Measurements from ENCODE around the gene RTL5.

Gene RTL5

GRCh38 chrX:72100824-72101351 lies 30.8 kb downstream of the RTL5 start:
- H3K9me3 ChIP-seq (ENCODE audit: control insufficient read depth in 2 of 2, low read length in 2 of 2), result no peaks in the 10 kb centered on the region
- H3K4me1 ChIP-seq (ENCODE audit: control insufficient read depth in 2 of 2, insufficient read depth in 2 of 2, low read length in 2 of 2), result peaks cover 0 to 2% of the 10 kb centered on the region in 2 donors
- no peak overlapping the region for H3K9ac ChIP-seq (ENCODE audit: low read depth in 1 of 2, low read length in 2 of 2)
- no peak overlapping the region for H3K4me3 ChIP-seq (ENCODE audit: low read length in 2 of 2)
- peaks cover 8 to 15% of the 10 kb centered on the region in 2 donors for H3K27me3 ChIP-seq (ENCODE audit: control insufficient read depth in 2 of 2, insufficient read depth in 2 of 2, low read length in 2 of 2)
- H3K27ac ChIP-seq (ENCODE audit: low read depth in 2 of 2, low read length in 2 of 2), result no peak overlapping the region
- H3K36me3 ChIP-seq (ENCODE audit: control insufficient read depth in 2 of 2, insufficient read depth in 2 of 2, low read length in 2 of 2), result no peaks in the 10 kb centered on the region

- no peak overlapping the region for H3K9ac ChIP-seq (ENCODE audit: low read depth in 1 of 2, low read length in 2 of 2)
- no peak overlapping the region for H3K27ac ChIP-seq (ENCODE audit: low read depth in 2 of 2, low read length in 2 of 2)
- no peak overlapping the region for H3K4me3 ChIP-seq (ENCODE audit: low read length in 2 of 2)
- H3K4me1 ChIP-seq (ENCODE audit: control insufficient read depth in 2 of 2, insufficient read depth in 2 of 2, low read length in 2 of 2), result peaks cover 0 to 2% of the 10 kb centered on the region in 2 donors
- no peaks in the 10 kb centered on the region for H3K9me3 ChIP-seq (ENCODE audit: control insufficient read depth in 2 of 2, low read length in 2 of 2)
- no peaks in the 10 kb centered on the region for H3K36me3 ChIP-seq (ENCODE audit: control insufficient read depth in 2 of 2, insufficient read depth in 2 of 2, low read length in 2 of 2)
- peaks cover 8 to 15% of the 10 kb centered on the region in 2 donors for H3K27me3 ChIP-seq (ENCODE audit: control insufficient read depth in 2 of 2, insufficient read depth in 2 of 2, low read length in 2 of 2)
These were observed 31.5 kb downstream of the RTL5 start for GRCh38 chrX:72100051-72100755.

- no peaks in the 10 kb centered on the region for H3K36me3 ChIP-seq (ENCODE audit: control insufficient read depth in 2 of 2, insufficient read depth in 2 of 2, low read length in 2 of 2)
- peaks cover 8 to 10% of the 10 kb centered on the region in 2 donors for H3K27me3 ChIP-seq (ENCODE audit: control insufficient read depth in 2 of 2, insufficient read depth in 2 of 2, low read length in 2 of 2)
- H3K4me3 ChIP-seq (ENCODE audit: low read length in 2 of 2), result no peak overlapping the region
- no peak overlapping the region for H3K9ac ChIP-seq (ENCODE audit: low read depth in 1 of 2, low read length in 2 of 2)
- H3K4me1 ChIP-seq (ENCODE audit: control insufficient read depth in 2 of 2, insufficient read depth in 2 of 2, low read length in 2 of 2), result peaks cover 0 to 2% of the 10 kb centered on the region in 2 donors
- H3K9me3 ChIP-seq (ENCODE audit: control insufficient read depth in 2 of 2, low read length in 2 of 2), result no peaks in the 10 kb centered on the region
- no peak overlapping the region for H3K27ac ChIP-seq (ENCODE audit: low read depth in 2 of 2, low read length in 2 of 2)
These were observed 34.6 kb downstream of the RTL5 start for GRCh38 chrX:72097098-72097497.

GRCh38 chrX:72095370-72095769 lies 36.3 kb downstream of the RTL5 start:
- H3K27me3 ChIP-seq (ENCODE audit: control insufficient read depth in 2 of 2, insufficient read depth in 2 of 2, low read length in 2 of 2), result peaks cover 4 to 6% of the 10 kb centered on the region in 2 donors
- no peak overlapping the region for H3K27ac ChIP-seq (ENCODE audit: low read depth in 2 of 2, low read length in 2 of 2)

DNA sequence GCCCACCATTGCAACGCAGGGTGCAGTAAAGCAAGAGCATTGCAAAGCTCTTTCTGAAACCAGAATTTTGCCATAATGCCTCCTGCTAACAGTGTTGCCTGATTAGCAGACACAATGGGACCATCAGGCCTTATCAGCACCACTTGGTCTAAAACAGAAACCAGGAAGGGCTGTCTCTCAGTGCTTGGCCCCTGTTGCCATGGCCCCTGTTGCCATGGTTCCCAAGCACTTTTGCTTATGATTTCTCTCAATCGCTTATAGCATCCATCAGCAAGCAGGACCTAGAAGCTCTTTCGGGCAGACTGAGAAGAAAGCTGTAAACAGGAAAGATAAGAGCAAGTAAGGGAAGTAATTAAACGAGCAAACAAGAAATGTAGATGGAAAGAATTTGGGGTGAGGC lies 36.8 kb downstream of the RTL5 start:
- H3K27me3 ChIP-seq (ENCODE audit: control insufficient read depth in 2 of 2, insufficient read depth in 2 of 2, low read length in 2 of 2), result peaks cover 4 to 6% of the 10 kb centered on the region in 2 donors
- H3K9me3 ChIP-seq (ENCODE audit: control insufficient read depth in 2 of 2, low read length in 2 of 2), result no peaks in the 10 kb centered on the region
- H3K27ac ChIP-seq (ENCODE audit: low read depth in 2 of 2, low read length in 2 of 2), result no peak overlapping the region
- H3K9ac ChIP-seq (ENCODE audit: low read depth in 1 of 2, low read length in 2 of 2), result no peak overlapping the region
- no peaks in the 10 kb centered on the region for H3K36me3 ChIP-seq (ENCODE audit: control insufficient read depth in 2 of 2, insufficient read depth in 2 of 2, low read length in 2 of 2)
- H3K4me1 ChIP-seq (ENCODE audit: control insufficient read depth in 2 of 2, insufficient read depth in 2 of 2, low read length in 2 of 2), result no peaks in the 10 kb centered on the region
- H3K4me3 ChIP-seq (ENCODE audit: low read length in 2 of 2), result no peak overlapping the region

More at GRCh38 chrX:72095370-72095769, 36.3 kb downstream of the RTL5 start:
- Histone ChIP-seq H3K9me3 (ENCODE audit: control insufficient read depth in 2 of 2, low read length in 2 of 2) (no peaks in the 10 kb centered on the region), H3K36me3 (ENCODE audit: control insufficient read depth in 2 of 2, insufficient read depth in 2 of 2, low read length in 2 of 2) (no peaks in the 10 kb centered on the region), H3K9ac (ENCODE audit: low read depth in 1 of 2, low read length in 2 of 2) (no peak overlapping the region), H3K4me3 (ENCODE audit: low read length in 2 of 2) (no peak overlapping the region), H3K4me1 (ENCODE audit: control insufficient read depth in 2 of 2, insufficient read depth in 2 of 2, low read length in 2 of 2) (no peaks in the 10 kb centered on the region)

DNA sequence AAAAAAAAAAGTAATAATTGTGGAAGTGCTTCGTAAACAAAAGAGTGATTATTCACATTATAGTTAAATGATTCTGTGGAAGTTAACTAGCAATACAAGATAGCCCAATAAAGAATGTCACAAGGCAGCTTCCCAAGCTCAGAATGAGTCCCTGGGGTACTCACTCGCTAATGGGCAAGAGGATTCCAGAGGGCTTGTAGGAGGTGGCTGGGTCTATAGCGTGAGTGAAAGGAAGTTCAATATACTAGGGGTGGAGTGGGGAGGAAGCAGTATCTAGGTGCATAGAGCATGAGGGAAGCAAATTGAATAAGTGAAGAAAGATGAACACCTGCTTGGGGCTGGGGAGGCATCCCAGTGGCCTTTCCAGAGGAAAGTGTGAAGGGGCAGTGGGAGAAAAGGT lies 42.5 kb downstream of the RTL5 start:
- H3K36me3 ChIP-seq (ENCODE audit: control insufficient read depth in 2 of 2, insufficient read depth in 2 of 2, low read length in 2 of 2), result no peaks in the 10 kb centered on the region
- no peak overlapping the region for H3K27ac ChIP-seq (ENCODE audit: low read depth in 2 of 2, low read length in 2 of 2)
- H3K27me3 ChIP-seq (ENCODE audit: control insufficient read depth in 2 of 2, insufficient read depth in 2 of 2, low read length in 2 of 2), result peaks cover 0 to 6% of the 10 kb centered on the region in 2 donors
- H3K9me3 ChIP-seq (ENCODE audit: control insufficient read depth in 2 of 2, low read length in 2 of 2), result no peaks in the 10 kb centered on the region
- H3K4me1 ChIP-seq (ENCODE audit: control insufficient read depth in 2 of 2, insufficient read depth in 2 of 2, low read length in 2 of 2), result no peaks in the 10 kb centered on the region
- H3K4me3 ChIP-seq (ENCODE audit: low read length in 2 of 2), result no peak overlapping the region
- no peak overlapping the region for H3K9ac ChIP-seq (ENCODE audit: low read depth in 1 of 2, low read length in 2 of 2)

GRCh38 chrX:72088761-72089160 lies 43.0 kb downstream of the RTL5 start:
- no peak overlapping the region for H3K27ac ChIP-seq (ENCODE audit: low read depth in 2 of 2, low read length in 2 of 2)
- H3K27me3 ChIP-seq (ENCODE audit: control insufficient read depth in 2 of 2, insufficient read depth in 2 of 2, low read length in 2 of 2), result peaks cover 0 to 6% of the 10 kb centered on the region in 2 donors
- no peaks in the 10 kb centered on the region for H3K36me3 ChIP-seq (ENCODE audit: control insufficient read depth in 2 of 2, insufficient read depth in 2 of 2, low read length in 2 of 2)
- no peak overlapping the region for H3K4me3 ChIP-seq (ENCODE audit: low read length in 2 of 2)
- H3K9me3 ChIP-seq (ENCODE audit: control insufficient read depth in 2 of 2, low read length in 2 of 2), result no peaks in the 10 kb centered on the region
- no peaks in the 10 kb centered on the region for H3K4me1 ChIP-seq (ENCODE audit: control insufficient read depth in 2 of 2, insufficient read depth in 2 of 2, low read length in 2 of 2)
- no peak overlapping the region for H3K9ac ChIP-seq (ENCODE audit: low read depth in 1 of 2, low read length in 2 of 2)

DNA sequence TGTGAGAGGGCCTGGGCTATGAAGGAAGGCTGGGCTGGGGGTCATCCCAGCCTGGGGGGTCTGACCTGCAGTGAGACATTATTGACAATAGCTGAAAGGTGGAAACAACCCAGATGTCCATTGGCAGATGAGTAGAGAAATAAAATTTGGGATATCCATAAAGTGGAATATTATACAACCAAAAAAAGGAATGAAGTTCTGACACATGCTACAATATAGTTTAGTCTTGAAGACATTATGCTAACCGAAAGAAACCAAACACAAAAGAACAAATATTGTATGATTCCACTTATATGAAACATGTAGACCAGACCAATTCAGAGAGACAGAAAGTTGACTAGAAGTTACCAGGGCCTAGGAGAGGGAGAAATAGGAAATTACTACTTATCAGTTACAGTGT lies 44.7 kb downstream of the RTL5 start:
- Histone ChIP-seq H3K36me3 (ENCODE audit: control insufficient read depth in 2 of 2, insufficient read depth in 2 of 2, low read length in 2 of 2) (no peaks in the 10 kb centered on the region), H3K4me1 (ENCODE audit: control insufficient read depth in 2 of 2, insufficient read depth in 2 of 2, low read length in 2 of 2) (no peaks in the 10 kb centered on the region), H3K27ac (ENCODE audit: low read depth in 2 of 2, low read length in 2 of 2) (no peak overlapping the region), H3K27me3 (ENCODE audit: control insufficient read depth in 2 of 2, insufficient read depth in 2 of 2, low read length in 2 of 2) (no peaks in the 10 kb centered on the region), H3K9me3 (ENCODE audit: control insufficient read depth in 2 of 2, low read length in 2 of 2) (no peaks in the 10 kb centered on the region), H3K4me3 (ENCODE audit: low read length in 2 of 2) (no peak overlapping the region), H3K9ac (ENCODE audit: low read depth in 1 of 2, low read length in 2 of 2) (no peak overlapping the region)

DNA sequence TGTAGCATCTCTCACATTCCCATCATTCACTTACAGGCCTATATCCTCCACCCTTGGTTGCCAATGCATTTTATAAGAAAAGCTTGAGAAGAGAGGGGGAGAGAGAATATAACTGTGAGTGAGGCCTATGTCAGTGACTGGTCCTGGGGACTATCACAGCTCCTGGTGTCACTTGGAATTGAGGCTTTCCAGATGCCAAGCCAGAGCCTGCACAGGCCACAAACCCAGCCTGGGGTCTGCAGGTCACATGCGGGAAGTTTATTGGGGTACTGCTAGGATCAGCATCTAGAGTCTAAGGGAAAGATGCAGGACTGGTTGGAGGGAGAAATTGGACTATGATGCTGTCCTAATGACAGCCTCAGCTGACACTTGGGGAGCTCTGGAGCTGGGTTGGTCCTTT lies 47.6 kb downstream of the RTL5 start:
- H3K27me3 ChIP-seq (ENCODE audit: control insufficient read depth in 2 of 2, insufficient read depth in 2 of 2, low read length in 2 of 2), result peaks cover 0 to 4% of the 10 kb centered on the region in 2 donors
- H3K9me3 ChIP-seq (ENCODE audit: control insufficient read depth in 2 of 2, low read length in 2 of 2), result no peaks in the 10 kb centered on the region
- H3K4me1 ChIP-seq (ENCODE audit: control insufficient read depth in 2 of 2, insufficient read depth in 2 of 2, low read length in 2 of 2), result no peaks in the 10 kb centered on the region
- no peak overlapping the region for H3K9ac ChIP-seq (ENCODE audit: low read depth in 1 of 2, low read length in 2 of 2)
- H3K4me3 ChIP-seq (ENCODE audit: low read length in 2 of 2), result no peak overlapping the region
- no peak overlapping the region for H3K27ac ChIP-seq (ENCODE audit: low read depth in 2 of 2, low read length in 2 of 2)
- H3K36me3 ChIP-seq (ENCODE audit: control insufficient read depth in 2 of 2, insufficient read depth in 2 of 2, low read length in 2 of 2), result no peaks in the 10 kb centered on the region

DNA sequence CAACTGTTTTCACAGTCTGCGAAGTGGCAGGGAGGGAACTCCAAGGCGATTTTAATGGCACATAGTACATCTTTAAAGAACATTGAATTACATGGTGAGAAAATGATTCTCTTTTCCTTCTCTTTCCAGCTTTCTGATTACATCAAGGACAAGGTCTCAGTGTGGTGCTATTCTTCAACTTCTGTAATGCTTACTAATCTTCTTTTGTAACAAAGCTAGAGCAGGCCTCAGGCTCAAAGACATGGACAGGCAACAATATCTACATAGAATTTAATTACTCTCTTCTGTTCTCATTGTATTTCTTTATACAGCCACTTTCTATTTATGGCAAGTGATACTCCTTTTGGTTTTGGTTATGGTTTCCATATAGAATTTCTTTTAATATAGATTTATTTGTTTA lies 48.4 kb downstream of the RTL5 start:
- H3K9me3 ChIP-seq (ENCODE audit: control insufficient read depth in 2 of 2, low read length in 2 of 2), result no peaks in the 10 kb centered on the region
- H3K36me3 ChIP-seq (ENCODE audit: control insufficient read depth in 2 of 2, insufficient read depth in 2 of 2, low read length in 2 of 2), result no peaks in the 10 kb centered on the region
- H3K27ac ChIP-seq (ENCODE audit: low read depth in 2 of 2, low read length in 2 of 2), result no peak overlapping the region
- H3K27me3 ChIP-seq (ENCODE audit: control insufficient read depth in 2 of 2, insufficient read depth in 2 of 2, low read length in 2 of 2), result peaks cover 0 to 4% of the 10 kb centered on the region in 2 donors
- H3K4me1 ChIP-seq (ENCODE audit: control insufficient read depth in 2 of 2, insufficient read depth in 2 of 2, low read length in 2 of 2), result no peaks in the 10 kb centered on the region
- no peak overlapping the region for H3K4me3 ChIP-seq (ENCODE audit: low read length in 2 of 2)
- H3K9ac ChIP-seq (ENCODE audit: low read depth in 1 of 2, low read length in 2 of 2), result no peak overlapping the region
